ENCODE measurements around the gene PPM1E.

PPM1E gene

DNA sequence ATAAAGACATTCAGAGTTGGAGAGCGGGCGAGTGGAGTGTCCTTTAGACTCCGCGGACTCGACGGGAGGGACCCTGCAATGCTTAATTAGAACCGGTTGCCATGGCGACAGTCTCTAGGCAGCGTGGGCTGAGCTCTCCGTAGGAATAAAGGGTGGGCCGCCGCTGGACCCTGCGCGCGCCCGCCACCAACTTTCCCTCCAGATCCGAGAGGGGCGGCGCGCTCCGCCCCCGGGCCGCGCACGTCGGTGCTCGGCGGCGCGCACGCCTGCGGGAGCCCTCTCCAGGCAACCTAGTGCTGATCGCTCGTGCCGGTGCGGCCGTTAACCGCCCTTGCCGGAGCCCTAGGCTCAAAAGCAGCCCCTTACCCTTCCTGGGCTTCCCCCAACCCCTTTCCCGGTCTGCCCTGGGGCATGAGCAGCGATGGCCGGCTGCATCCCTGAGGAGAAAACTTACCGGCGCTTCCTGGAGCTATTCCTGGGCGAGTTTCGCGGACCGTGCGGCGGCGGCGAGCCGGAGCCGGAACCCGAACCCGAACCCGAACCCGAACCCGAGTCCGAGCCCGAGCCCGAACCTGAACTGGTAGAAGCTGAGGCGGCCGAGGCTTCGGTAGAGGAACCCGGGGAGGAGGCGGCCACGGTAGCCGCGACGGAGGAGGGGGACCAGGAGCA lies at the start of gene PPM1E:
PPM1E (plus strand) TSS at position 278 of the 669 bp plus-strand sequence.
- H3K4me1 Mint-ChIP-seq = peaks cover 27% of the 10 kb centered on the region
- no peak within 1 kb of the TSS for H3K27ac Mint-ChIP-seq
- TF ChIP-seq CTCF (IDR thresholded peaks at IDR 0.05) = no peak
- peak; percentile 92 for DNase-seq
- peak within 1 kb of the TSS; percentile 95 for H3K4me3 Mint-ChIP-seq
- H3K27me3 Mint-ChIP-seq (ENCODE audit: low read depth, poor library complexity) = peaks cover 50% of the 10 kb centered on the region
- no peaks in the 10 kb centered on the region for H3K36me3 Mint-ChIP-seq (ENCODE audit: low read depth)
- no peaks in the 10 kb centered on the region for H3K9me3 Mint-ChIP-seq

DNA sequence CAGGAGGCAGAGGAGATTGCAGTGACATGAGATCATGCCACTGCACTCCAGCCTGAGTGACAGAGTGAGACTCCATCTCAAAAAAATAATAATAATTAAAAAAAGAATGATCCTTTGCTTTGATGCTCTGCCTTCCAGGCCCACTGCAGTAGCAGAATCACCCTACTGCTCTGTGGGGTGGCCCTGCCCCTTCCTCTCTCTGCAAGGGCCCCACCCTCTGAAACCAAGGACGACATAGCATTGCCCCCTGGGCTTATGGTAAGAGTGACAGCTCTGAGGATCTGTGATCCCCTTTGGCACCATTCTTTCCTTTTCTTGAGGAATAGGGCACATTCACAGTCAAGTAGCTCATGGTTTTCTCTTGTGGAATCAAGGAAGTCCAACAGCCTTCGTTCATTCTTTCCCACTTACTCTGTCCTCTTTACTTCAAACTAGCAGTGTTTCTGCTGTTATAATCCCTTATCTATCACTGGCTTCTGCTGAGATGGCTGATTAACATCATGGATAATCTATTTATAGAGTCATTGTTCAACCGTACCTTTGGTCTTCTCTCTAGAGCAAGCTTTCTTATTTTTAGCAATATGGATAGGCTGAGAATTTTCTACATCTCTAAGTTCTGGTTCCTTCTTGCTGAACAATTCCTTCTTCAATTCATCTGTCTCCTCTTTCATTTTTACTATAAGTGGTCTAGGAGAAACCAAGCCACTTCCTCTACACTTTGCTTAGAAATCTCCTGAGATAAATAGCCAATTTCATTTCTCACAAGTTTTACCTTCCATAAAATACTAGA lies 49.1 kb upstream of the PPM1E start:
- no peak for TF ChIP-seq CTCF (IDR thresholded peaks at IDR 0.05)
- H3K27ac Mint-ChIP-seq = peak overlapping the region; percentile 7
- no peak for DNase-seq
- peaks cover 22% of the 10 kb centered on the region for H3K36me3 Mint-ChIP-seq (ENCODE audit: low read depth)
- H3K9me3 Mint-ChIP-seq = no peaks in the 10 kb centered on the region
- H3K27me3 Mint-ChIP-seq (ENCODE audit: low read depth, poor library complexity) = no peaks in the 10 kb centered on the region
- no peaks in the 10 kb centered on the region for H3K4me1 Mint-ChIP-seq
- no peak overlapping the region for H3K4me3 Mint-ChIP-seq

- peak; percentile 88 for TF ChIP-seq CTCF (IDR thresholded peaks at IDR 0.05)
- Mint-ChIP-seq H3K27me3 (ENCODE audit: low read depth, poor library complexity) (no peaks in the 10 kb centered on the region), H3K4me3 (no peak overlapping the region), H3K9me3 (no peaks in the 10 kb centered on the region), H3K27ac (no peak overlapping the region), H3K36me3 (ENCODE audit: low read depth) (peaks cover 29% of the 10 kb centered on the region), H3K4me1 (no peaks in the 10 kb centered on the region)
- DNase-seq = peak; percentile 46
These were observed 44.6 kb upstream of the PPM1E start for GRCh38 chr17:58710948-58711552.

- Mint-ChIP-seq H3K9me3 (no peaks in the 10 kb centered on the region), H3K4me1 (no peaks in the 10 kb centered on the region), H3K36me3 (ENCODE audit: low read depth) (peaks cover 16% of the 10 kb centered on the region), H3K4me3 (no peak overlapping the region), H3K27ac (no peak overlapping the region), H3K27me3 (ENCODE audit: low read depth, poor library complexity) (peaks cover 2% of the 10 kb centered on the region)
- TF ChIP-seq CTCF (IDR thresholded peaks at IDR 0.05) = no peak
- DNase-seq = no peak
These were observed 33.4 kb upstream of the PPM1E start for GRCh38 chr17:58722274-58722673.

DNA sequence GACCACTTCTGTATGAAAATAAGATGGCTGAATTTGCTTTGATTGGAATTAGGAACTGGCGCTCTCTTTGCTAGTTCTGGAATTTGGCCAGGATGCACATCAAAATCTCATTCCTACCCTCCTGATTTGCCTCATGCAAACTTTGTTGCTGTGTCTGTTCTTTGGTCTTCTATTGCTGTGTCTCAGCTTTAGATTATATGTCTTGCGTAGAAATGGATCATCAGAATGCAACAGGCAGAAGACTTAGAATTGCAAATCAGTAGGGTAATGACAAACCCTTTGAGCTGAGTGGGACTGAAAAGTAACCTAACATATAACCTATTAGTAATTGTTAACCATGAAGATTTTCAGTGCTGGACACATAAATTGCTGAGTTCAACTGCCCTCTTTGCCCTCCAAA lies 33.0 kb upstream of the PPM1E start:
- peaks cover 16% of the 10 kb centered on the region for H3K36me3 Mint-ChIP-seq (ENCODE audit: low read depth)
- H3K9me3 Mint-ChIP-seq = no peaks in the 10 kb centered on the region
- no peaks in the 10 kb centered on the region for H3K4me1 Mint-ChIP-seq
- no peak overlapping the region for H3K27ac Mint-ChIP-seq
- TF ChIP-seq CTCF (IDR thresholded peaks at IDR 0.05) = no peak
- no peak for DNase-seq
- H3K27me3 Mint-ChIP-seq (ENCODE audit: low read depth, poor library complexity) = peaks cover 2% of the 10 kb centered on the region
- no peak overlapping the region for H3K4me3 Mint-ChIP-seq

Data from nephron progenitor cell (in vitro differentiated cells).